ENCODE data around the gene ARHGAP6.

Gene ARHGAP6

DNA sequence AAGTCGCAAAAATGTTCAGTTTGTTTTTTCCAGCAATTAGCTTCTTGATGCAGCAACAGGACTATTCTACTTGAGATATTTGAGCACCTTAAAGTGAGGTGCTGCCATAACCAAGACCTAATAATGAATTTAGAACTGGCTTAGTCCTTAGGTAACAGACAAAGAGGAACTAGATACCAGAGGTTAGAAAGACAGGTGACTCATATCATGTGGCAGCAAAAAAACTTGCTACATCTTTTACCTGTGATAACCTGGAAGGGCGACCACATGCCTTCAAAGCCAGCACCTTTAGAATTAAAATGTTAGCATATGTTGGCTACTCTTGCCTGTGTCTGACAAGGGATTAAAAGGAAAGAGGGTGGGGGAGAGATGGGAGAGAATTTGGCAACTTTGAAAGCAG, 90.4 kb downstream of the ARHGAP6 start:
- ATAC-seq: no peak

DNA sequence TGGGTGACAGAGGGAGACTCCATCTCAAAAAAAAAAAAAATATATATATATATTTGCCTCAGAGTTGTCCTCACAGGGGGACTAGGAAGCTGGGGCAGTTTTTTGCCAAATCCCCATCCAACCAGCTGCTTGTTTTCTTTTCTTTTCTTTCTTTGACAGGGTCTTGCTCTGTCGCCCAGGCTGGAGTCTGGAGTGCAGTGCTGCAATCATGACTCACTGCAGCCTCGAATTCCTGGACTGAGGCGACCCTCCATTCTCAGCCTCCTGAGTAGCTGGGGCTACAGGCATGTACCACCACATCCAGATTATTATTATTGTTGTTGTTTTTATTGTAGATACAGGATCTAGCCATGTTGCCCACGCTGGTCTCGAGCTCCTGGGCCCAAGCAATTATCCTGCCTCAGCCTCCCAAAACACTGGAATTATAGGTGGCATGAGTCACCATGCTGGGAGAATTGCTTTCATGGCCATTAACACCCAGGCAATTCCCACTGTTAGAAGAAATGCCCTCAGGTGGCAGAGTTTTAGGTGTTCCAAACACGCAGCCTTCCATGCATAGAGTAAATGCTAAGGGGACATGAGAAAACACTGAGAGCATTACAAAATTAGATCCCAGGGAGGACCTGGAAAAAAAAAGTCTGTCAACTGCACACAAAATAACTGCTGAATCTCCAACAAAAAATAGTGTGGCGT, 98.0 kb downstream of the ARHGAP6 start:
- ATAC-seq: no peak

DNA sequence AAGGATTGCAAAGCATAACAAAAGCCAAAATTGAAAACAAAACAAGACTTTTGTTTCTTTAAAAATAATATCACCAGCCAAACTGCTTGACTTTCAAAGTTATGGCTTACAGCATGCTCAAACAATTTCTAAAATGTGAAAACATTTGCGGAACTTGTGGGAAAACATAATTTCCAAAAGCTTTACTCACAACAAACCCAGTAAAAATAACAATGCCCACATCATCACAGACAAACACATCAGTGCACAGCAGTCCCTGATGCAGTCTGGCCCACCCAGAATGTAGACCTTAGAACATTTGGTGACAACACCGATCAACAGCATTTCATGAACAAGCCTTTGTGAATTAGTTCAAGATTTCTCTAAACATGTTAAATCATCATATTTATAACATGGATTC, 98.9 kb downstream of the ARHGAP6 start:
- no peak for ATAC-seq

DNA sequence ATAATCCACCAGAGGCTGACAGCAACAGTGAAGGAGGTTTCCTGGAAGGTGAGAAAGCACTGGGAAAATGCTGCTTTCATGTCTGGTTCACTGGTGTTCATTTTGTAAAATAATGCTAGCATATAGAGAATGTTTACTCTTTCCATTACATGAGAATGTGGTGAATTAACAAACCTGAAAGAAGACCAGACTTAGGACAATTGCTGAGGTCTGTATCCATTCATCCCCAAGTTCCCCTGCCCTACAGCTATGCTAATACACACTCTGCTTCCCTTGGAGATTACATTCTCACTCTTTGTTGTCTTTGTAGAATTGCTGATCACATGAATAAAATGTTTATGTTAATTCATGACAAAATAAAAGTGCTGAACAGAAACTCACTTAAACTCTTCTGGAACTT, 99.5 kb downstream of the ARHGAP6 start:
- no peak for ATAC-seq

DNA sequence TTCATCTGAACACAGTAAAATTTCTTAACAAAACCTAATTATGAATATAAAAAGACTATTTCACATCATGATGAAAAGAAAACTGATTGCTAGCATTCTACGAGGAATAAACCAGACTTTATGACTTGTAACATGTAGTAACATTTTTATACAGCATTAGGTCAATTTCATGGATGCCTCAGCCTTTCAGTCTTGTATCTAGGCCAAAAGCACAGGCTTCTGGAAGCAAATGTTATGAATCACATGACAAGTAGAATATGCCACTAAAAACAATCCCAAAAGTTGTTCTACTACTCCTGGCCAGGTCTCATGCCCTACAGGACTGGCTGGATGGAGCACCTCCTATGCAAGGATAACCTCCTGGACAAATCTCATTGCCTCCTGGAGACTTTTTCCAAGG, 101.2 kb downstream of the ARHGAP6 start:
- ATAC-seq: no peak

DNA sequence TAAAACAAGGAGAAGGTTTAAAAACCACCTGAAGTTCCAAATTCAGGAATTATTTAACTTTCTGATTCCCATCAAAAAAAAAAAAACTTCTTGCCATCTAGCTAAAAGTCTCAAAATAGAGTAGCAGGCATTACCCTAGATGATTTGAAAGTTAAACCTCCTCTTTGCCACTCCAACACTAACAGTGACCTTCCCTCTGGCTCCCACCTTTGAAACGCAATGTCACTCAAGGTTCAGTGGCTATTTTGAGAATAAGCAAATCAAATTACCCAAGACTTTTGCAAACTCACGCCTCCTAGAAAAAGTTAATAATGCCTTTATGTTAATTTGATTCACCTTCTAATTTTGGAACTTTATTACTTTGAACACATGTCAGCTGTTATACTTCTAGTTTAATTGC, 103.2 kb downstream of the ARHGAP6 start:
- ATAC-seq: no peak

DNA sequence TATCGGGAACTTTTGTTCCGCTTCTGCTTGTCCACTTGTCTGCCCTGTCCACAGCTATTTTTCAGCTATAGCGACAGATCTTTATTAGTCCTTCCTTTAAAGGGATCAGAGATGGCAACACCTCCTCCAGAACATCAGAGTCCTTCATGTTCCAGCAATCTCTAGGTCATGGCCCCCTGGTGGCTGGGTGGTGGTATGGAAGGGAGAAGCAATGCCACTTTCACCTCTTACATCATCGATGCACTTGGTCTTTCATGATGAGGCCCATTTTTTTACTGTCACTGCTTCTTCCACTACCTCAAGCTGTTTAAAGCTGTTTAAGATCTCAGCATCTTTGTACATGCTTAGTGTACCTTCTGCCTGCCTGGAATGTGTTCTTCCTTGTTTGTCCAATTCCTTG, 106.7 kb downstream of the ARHGAP6 start:
- ATAC-seq: peak in 1 of 2 donors; percentile 59

DNA sequence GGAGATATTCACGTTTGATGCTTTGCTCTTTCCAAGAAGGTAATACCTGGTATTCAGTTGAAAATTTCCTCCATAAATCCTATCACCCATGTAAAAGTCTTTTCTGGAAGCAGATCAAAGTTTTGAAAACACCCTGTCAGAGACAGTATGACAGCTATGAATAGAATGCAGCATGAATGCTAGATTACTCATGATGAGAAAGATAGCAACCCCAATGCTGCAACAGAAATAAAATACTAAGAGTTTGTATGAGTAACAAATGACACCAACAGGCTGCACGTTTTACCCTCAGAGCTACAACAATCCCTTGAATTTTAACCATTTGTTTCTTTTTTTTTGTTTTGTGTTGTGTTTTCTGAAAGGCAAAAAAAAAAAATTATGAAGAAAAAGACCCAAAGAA, 108.6 kb downstream of the ARHGAP6 start:
- ATAC-seq: peak in 1 of 2 donors; percentile 35

DNA sequence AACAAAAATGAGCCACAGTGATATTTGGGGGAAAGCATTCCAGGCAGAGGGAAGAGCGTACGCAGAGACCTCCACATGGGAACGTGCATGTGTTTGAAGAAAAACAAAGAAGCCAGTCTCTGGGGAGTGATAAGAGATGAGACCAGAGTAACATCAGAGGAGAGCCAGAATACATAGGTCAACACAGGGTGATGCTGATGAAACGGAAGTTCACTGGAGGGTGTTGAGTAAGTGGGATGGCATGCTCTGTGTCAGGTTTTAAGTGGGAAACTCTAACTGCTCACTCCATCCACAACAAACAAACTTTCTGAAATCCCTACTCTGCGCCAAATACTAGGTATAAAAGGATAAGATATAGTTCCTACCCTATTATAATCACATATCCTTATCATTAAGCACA, 110.0 kb downstream of the ARHGAP6 start:
- no peak for ATAC-seq

DNA sequence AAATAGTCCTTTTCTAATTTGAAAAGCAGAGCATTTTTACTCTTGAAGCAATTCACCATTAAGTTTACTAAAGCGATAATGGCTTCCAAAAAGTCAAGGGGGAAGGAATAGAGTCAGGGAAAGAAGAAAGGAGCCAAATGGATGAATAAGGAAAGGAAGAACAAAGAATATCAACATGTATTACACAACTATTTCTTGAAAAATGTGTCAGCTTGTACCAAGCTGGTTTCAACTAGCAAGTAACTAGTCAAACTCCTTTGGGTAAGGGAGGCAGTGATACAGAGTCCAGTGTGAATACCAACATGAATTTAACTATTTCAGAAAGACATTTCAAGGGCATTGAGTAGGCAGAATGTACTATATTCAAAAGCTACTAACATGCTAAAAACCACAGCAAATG, 112.1 kb downstream of the ARHGAP6 start:
- no peak for ATAC-seq

DNA sequence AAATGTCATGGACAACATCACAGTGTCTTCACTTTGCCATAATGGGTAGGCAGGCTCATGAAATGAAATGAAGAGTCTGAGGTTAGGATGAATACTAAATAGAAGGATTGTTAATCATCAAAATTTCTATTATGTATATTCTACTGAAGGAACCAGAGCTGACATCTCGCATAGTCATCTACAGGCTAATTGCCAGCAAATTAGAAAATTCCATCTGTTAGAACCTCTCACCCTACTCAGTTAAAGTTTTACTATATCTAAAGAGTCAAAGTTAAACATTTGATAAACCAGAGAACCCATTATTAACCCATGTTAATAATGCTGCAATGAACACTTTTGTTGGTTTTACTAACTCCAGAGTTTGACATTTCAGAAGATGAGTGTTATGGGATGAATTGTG, 114.6 kb downstream of the ARHGAP6 start:
- no peak for ATAC-seq

DNA sequence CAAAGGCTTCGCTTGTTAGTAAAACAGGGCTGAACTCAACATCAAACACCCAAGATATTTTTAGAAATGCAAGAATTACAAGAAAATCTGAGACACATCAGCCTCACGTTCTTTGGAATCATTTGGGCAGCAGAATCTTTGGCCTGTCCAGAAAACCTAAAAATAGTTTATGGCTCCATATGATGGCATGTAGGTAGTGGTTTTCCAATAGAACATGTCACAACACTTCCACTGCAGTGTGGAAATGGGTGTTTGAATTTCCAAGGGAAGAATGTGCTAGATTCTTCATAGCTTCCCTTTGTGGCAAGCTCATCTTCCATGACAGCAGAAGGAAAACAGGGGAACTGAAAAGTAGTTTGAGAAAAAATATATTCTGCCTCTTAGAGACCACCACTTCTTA, 118.8 kb downstream of the ARHGAP6 start:
- ATAC-seq: no peak

DNA sequence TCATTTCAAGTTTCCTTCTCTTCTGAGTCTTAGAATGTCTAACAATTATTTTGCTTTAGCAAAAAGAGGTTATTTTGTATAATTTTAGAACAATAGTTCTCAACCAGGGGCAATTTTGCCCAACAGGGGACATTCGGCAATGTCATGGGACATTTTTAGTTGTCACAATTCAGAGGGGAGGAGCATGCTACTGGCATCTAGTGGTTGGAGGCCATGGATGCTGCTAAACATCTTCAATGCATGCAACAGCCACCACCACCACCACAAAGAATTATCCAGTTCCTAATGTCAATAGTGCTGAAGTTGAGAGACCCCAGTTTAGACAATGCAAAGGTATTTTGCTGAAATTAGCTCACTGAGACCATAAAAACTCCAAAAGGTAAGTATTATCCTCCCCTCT, 122.5 kb downstream of the ARHGAP6 start:
- peak in 1 of 2 donors; percentile 36 for ATAC-seq

DNA sequence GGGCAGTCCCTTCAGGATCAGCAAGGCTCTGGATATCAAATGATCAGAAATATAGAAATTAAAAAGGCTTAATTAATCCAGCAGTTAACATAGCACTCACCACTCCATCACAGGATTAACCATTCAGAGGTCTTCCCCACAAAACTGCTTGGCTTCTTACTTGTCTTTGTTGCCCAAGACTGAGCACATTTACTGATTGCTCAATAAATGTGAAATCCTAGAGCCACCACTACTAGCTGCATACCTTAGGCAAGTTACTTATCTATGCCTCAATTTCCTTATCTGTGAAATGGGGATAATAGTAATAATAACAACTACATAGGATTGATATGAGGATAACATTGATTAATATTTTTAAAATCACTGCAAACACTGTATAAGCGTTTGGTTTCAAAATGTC, 124.2 kb downstream of the ARHGAP6 start:
- ATAC-seq: no peak

DNA sequence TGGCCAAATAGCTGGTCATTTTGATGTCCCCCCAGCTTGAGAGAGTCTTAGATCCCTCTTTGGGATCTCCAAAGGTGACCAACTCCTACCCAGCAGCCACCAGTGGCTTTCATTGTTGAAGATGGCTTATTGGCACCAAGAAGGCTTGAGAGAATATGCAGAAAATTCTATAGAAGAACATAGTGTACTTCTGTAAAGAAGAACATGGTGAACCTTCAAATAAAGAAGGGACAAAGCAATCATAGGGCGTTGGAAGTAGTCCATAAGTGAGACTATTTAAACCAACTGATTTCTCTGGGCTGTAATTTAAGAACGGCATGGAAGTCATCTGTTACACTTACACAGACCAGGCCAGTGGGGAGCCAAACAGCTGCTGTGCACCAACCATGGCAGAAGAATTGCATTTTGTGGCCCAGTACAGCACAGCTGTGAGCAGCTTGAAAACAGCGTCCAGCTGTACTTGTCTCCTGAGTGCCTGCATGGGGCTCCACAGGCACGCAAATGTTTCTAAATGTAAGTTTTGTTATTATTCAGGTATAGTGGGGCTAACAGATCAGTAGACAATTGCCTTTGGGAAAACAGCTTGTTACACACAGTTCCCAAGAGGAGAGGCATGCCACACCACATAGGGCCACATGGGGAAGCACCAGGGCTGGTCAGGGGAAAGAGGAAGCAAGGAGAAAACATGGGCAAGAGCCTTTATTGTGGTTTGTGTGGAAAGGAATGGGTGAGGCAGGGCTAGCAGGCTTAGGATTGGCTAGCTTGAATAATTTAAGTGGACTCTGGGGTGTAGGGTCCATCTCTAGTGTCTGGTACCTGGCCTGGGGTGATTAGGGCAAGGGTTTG, 125.0 kb downstream of the ARHGAP6 start:
- ATAC-seq: no peak

DNA sequence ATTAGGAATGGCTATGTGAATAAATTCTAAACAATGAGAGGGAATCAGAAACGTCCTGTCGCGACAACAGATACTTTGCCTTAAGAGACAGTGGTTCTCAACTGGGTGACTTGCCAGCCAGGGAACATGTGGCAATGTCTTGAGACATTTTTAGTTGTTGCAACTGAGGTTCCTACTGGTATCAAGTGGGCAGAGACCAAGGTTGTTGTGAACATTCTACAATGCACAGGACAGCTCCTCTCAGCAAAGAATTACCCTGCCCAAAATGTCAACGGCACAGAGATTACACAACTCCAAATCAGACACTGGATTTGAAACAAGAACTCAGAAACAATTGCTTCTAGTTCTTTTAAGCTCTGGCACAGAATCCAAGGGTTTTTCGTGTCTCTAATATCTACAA, 128.6 kb downstream of the ARHGAP6 start:
- no peak for ATAC-seq

DNA sequence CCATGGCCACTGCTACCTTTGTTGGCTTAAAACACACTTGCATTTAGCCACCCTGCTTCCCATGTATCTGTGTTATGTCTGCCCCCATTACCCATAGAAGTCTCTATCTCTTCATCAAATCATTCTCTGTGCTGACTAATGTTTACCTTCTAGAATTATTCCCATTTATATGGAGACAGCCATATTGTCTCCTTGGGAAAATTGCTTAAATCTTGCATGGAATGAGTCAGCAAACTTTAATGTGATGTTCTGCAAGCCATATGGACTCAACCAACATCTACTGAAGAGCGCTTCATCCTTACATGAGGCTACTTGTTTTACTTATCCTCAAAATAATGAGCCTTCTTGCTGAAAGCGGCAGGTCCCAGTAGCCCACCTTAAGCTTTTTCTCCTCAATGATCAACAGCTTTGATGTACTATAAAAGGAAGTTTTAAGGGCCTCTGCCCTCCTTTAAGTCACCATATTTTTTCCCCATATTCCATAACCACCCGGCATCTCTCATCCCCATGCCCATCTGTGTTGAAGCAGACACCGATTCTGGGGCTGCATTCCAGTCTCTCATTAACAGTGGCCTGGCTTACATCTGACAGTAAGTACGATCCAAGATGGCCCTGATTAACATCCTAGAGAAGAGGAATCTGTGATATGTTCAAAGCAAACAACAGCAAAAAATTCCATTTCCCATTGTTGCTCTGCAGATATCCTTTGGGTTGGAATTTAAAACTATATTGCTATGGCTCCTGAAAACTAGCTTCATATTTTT, 130.4 kb downstream of the ARHGAP6 start:
- ATAC-seq: no peak

DNA sequence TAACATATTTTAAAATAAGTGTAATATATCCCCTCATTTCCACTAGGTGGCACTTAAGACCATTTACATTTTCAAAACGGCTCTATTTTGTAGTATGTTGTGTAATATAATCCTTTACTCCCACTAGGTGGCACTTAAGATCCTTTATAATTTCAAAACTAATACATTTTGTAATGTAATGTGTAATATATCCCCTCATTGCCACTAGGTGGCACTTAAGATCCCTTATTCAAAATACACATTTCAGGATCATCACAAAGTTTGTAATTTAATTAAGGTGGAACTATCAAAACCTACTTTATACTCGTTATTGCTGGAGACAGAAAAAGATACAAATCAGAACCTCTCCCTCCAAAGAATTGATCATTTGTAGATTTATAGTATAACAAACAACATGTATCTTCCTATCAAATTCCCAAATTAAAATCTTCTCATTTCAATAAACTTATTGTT, 132.5 kb downstream of the ARHGAP6 start:
- ATAC-seq: peak; percentile 94 to 97

DNA sequence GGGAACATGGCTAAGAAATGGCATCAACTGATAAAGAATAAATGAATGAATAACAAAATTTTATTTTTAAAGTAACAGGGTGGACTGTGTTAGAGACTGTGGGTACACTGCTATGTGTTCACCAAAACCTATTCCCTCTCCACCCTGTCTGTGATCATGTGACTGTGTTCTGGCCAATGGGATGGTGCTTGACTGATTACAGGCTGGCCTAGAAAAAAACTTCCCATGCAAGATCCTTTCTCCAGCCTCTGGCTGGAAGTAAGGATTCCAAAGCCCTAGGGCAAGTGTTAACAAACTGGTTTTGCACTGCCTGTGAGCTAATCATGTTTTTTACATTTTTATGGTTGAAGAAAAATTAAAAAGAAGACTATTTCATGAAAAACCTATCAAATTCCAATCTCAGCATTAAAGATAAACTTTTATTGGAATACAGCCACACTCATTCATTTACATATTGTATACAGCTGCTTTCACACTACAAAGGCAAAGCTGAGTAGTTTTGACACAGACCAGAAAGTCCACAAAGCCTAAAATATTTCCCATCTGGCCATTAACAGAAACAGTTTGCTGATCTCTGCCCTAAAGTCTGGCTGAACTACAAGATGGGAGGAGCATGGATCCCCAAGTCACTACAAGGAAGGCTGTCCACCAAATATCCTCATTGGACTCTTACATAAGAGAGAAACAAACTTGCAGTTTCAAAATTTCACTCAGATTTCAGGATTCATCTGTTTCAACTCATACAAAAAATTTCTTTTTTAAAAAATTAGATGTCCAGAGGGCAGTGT, 133.2 kb downstream of the ARHGAP6 start:
- no peak for ATAC-seq

DNA sequence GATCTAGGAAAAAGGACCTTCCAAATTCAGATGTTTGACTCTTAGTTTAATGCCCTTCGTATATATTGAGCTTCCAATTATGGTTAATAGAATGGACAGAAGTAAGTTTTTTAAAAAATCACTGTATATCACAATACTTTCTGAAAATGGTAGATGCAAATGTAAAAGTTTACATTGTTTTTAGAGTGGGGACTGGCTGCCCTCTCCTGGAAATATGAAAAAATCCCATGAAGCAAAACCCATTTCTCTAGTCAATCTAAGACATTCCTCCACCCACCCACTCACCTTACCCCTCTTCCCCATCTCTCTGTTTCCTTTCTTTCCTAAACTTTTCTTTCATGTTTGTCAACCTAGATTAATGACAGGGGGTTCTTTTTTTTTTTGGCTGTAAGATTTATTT, 134.5 kb downstream of the ARHGAP6 start:
- no peak for ATAC-seq

DNA sequence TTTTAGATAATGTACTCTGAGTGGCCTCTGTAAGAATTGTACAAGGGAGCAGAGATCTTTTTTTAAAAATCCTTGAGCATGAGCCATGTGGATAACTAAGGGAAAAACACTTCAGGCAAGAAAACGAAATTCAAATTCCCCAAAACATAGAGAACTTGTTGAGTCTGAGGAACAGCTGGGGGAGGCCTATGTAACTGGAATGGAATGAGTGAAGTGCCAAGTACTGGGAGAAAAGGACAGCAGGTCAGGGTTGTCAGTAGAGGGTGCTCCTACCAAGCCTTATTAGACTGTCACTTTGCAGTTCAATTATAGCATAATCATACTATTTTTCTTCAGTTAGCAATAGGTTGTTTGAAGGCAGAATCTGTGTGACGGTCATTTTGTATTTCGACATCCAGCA, 135.1 kb downstream of the ARHGAP6 start:
- no peak for ATAC-seq

DNA sequence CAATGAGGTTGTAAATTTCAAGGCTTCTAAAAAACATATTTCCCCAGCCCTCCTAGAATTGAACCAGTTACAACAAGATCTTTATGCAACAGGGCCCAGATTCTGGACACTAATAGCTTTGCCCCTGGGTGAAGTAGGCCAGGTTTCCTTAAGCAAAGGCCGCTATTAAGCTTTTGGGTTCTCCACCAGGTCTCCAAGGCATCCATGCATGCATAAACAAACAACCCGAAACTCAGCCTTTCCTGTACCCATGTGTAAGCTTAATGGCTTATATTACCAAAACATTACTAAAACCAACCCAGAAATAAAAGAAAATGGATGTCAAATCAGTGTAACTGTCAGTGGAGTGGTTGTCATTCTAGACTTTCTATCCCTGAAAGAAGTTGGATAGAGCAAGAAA, 137.1 kb downstream of the ARHGAP6 start:
- ATAC-seq: no peak

DNA sequence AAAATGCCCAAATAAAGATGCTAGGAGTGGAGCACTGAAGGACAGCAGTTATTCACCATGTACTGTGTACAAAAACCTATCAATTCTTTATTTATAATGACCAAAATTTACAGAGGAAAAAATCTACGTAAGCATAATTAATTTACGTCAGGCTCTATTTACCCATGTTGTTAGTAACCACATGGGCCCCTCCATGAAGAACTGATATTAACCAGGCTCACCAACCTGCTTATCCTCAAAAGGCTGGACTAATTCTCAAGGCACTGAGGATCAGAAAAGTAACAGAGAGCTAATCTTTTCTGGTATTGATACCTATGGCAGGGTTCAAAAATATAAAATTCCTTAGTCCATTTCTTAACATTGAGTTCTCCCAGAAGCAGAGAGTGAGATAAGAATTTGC, 140.0 kb downstream of the ARHGAP6 start:
- no peak for ATAC-seq
